H9 (cell line): Measurements from ENCODE around the gene TMEM200A. TPM values are rescaled to one million over a fixed set of nuclear protein-coding genes. Genes with fewer than 3 reads are reported as not detected.

ENCODE experiments used
- DNase-seq: peaks from one replicate; pipeline ENCODE4 v3.0.0-alpha.2; 2017
- H2AFZ ChIP-seq: one replicate; pipeline ENCODE4 v1.6.1; 2013; ENCODE audit warnings: mild to moderate bottlenecking, low read length, control low read depth, moderate library complexity
- H2AK5ac ChIP-seq: 2 replicates; pipeline ENCODE4 v1.6.1; 2013; ENCODE audit warnings: low read length, control low read depth, mixed read lengths; ENCODE audit not compliant: insufficient read length
- H2BK120ac ChIP-seq: one replicate; pipeline ENCODE4 v1.6.1; 2013; ENCODE audit warnings: low read depth, mild to moderate bottlenecking, low read length, control low read depth, inconsistent platforms; ENCODE audit not compliant: poor library complexity, severe bottlenecking
- H2BK12ac ChIP-seq: 2 replicates; pipeline ENCODE4 v1.6.1; 2013; ENCODE audit warnings: low read length, control low read depth, mixed read lengths, low read depth; ENCODE audit not compliant: insufficient read length
- H2BK15ac ChIP-seq: 2 replicates; pipeline ENCODE4 v1.6.1; 2013; ENCODE audit warnings: low read depth, low read length, control low read depth
- H2BK20ac ChIP-seq: one replicate; pipeline ENCODE4 v1.6.1; 2013; ENCODE audit warnings: low read depth, mild to moderate bottlenecking, low read length, control low read depth, inconsistent platforms; ENCODE audit not compliant: poor library complexity, severe bottlenecking
- H2BK5ac ChIP-seq: 2 replicates; pipeline ENCODE4 v1.6.1; 2013; ENCODE audit warnings: low read length, control low read depth, mixed read lengths; ENCODE audit not compliant: insufficient read length
- H3K14ac ChIP-seq: 2 replicates; pipeline ENCODE4 v1.6.1; 2013; ENCODE audit warnings: low read length, control low read depth; ENCODE audit not compliant: insufficient read depth
- H3K18ac ChIP-seq: 2 replicates; pipeline ENCODE4 v1.6.1; 2013; ENCODE audit warnings: low read depth, mild to moderate bottlenecking, mixed read lengths, low read length, control low read depth; ENCODE audit not compliant: insufficient read length
- H3K23ac ChIP-seq: 2 replicates; pipeline ENCODE4 v1.6.1; 2013; ENCODE audit warnings: low read length, control low read depth, mixed read lengths, low read depth; ENCODE audit not compliant: insufficient read length
- H3K23me2 ChIP-seq: 2 replicates; pipeline ENCODE4 v1.6.1; 2013; ENCODE audit warnings: low read depth, mild to moderate bottlenecking, mixed read lengths, low read length, control low read depth; ENCODE audit not compliant: insufficient read length, poor library complexity, severe bottlenecking
- H3K27ac ChIP-seq: 2 replicates; pipeline ENCODE4 v1.5.1; 2013; ENCODE audit warnings: low read length, control low read depth, mixed read lengths, low read depth; ENCODE audit not compliant: insufficient read length
- H3K27me3 ChIP-seq: 2 replicates; pipeline ENCODE4 v1.6.1; 2013; ENCODE audit warnings: low read length, control low read depth, inconsistent platforms; ENCODE audit not compliant: insufficient read depth
- H3K4ac ChIP-seq: 2 replicates; pipeline ENCODE4 v1.6.1; 2013; ENCODE audit warnings: low read depth, mild to moderate bottlenecking, control low read depth, inconsistent platforms, low read length, moderate library complexity
- H3K4me1 ChIP-seq: 2 replicates; pipeline ENCODE4 v1.6.1; 2013; ENCODE audit warnings: low read length, control low read depth, inconsistent platforms; ENCODE audit not compliant: insufficient read depth
- H3K4me2 ChIP-seq: 2 replicates; pipeline ENCODE4 v1.6.1; 2013; ENCODE audit warnings: low read length, control low read depth, mixed read lengths; ENCODE audit not compliant: insufficient read length, insufficient read depth
- H3K56ac ChIP-seq: 2 replicates; pipeline ENCODE4 v1.6.1; 2013; ENCODE audit warnings: low read depth, mild to moderate bottlenecking, mixed read lengths, low read length, control low read depth; ENCODE audit not compliant: insufficient read length
- H3K79me1 ChIP-seq: 2 replicates; pipeline ENCODE4 v1.6.1; 2013; ENCODE audit warnings: low read depth, mild to moderate bottlenecking, moderate library complexity, low read length, control low read depth, inconsistent platforms; ENCODE audit not compliant: insufficient read depth, poor library complexity, severe bottlenecking
- H3K79me2 ChIP-seq: 2 replicates; pipeline ENCODE4 v1.6.1; 2013; ENCODE audit warnings: low read length, control low read depth, inconsistent platforms; ENCODE audit not compliant: insufficient read depth
- H3K9ac ChIP-seq: 2 replicates; pipeline ENCODE4 v1.6.1; 2013; ENCODE audit warnings: low read length, control low read depth, mixed read lengths; ENCODE audit not compliant: insufficient read length; ENCODE audit errors: extremely low read depth
- H3K9me3 ChIP-seq: one replicate; pipeline ENCODE4 v1.6.1; 2013; ENCODE audit warnings: low read depth, low read length, inconsistent platforms; ENCODE audit not compliant: control insufficient read depth
- H3T11ph ChIP-seq: one replicate; pipeline ENCODE4 v1.6.1; 2013; ENCODE audit warnings: mild to moderate bottlenecking, low read length, control low read depth, inconsistent platforms
- H4K20me1 ChIP-seq: one replicate; pipeline ENCODE4 v1.6.1; 2013; ENCODE audit not compliant: control insufficient read depth, insufficient read length, insufficient read depth
- H4K5ac ChIP-seq: 2 replicates; pipeline ENCODE4 v1.6.1; 2013; ENCODE audit warnings: low read depth, mild to moderate bottlenecking, mixed read lengths, low read length, control low read depth; ENCODE audit not compliant: insufficient read length
- H4K8ac ChIP-seq: replicated peaks from 2 replicates; pipeline ENCODE4 v1.6.1; 2013; ENCODE audit warnings: low read length, control low read depth, mixed read lengths, low read depth; ENCODE audit not compliant: insufficient read length
- H4K91ac ChIP-seq: 2 replicates; pipeline ENCODE4 v1.6.1; 2013; ENCODE audit warnings: low read depth, mild to moderate bottlenecking, moderate library complexity, mixed read lengths, low read length, control low read depth; ENCODE audit not compliant: insufficient read length
- H3K27ac Mint-ChIP-seq, 3 experiments: 2 replicates in 2 of 3; 3 replicates in 1 of 3; pipeline ENCODE4 v1.8.0; 2020 to 2021; ENCODE audit warnings: mixed read lengths in 3 of 3, mild to moderate bottlenecking in 1 of 3, moderate library complexity in 1 of 3
- H3K27me3 Mint-ChIP-seq: 2 replicates; pipeline ENCODE4 v1.8.0; 2021; ENCODE audit warnings: low read depth, mild to moderate bottlenecking, moderate library complexity, mixed read lengths
- H3K36me3 Mint-ChIP-seq, 3 experiments: 2 replicates in 2 of 3; 3 replicates in 1 of 3; pipeline ENCODE4 v1.8.0; 2020 to 2021; ENCODE audit warnings: low read depth in 3 of 3, mixed read lengths in 3 of 3; ENCODE audit not compliant: insufficient read depth in 1 of 3
- H3K4me1 Mint-ChIP-seq, 2 experiments: 2 replicates each; pipeline ENCODE4 v1.8.0; 2020; ENCODE audit warnings: mixed read lengths in 2 of 2
- H3K4me3 Mint-ChIP-seq, 2 experiments: 2 replicates in 1 of 2; 3 replicates in 1 of 2; pipeline ENCODE4 v1.8.0; 2020 to 2021; ENCODE audit warnings: mild to moderate bottlenecking in 2 of 2, mixed read lengths in 2 of 2, moderate library complexity in 1 of 2
- H3K9me3 Mint-ChIP-seq, 2 experiments: 2 replicates in 1 of 2; 3 replicates in 1 of 2; pipeline ENCODE4 v1.8.0; 2020; ENCODE audit warnings: mild to moderate bottlenecking in 2 of 2, mixed read lengths in 2 of 2, moderate library complexity in 1 of 2
- WGBS: extraction: QIAGEN DNeasy Blood & Tissue Kit; methylation state at CpG from one replicate; pipeline ENCODE4 v1.1.7; 2013; ENCODE audit warnings: missing lambda C conversion rate, low lambda C conversion rate, mixed read lengths; ENCODE audit not compliant: insufficient read length; ENCODE audit errors: extremely low coverage; 5-methylcytosine and 5-hydroxymethylcytosine counted together
- total RNA-seq: library from RNA; stranded (reverse); gene quantifications from 2 replicates; pipeline ENCODE4 v1.2.1, GENCODE V29; 2021
- TF ChIP-seq, protein P1 (sequence below): fragments of 200-600 bp; sonication (generic); conservative IDR thresholded peaks from 3 replicates; pipeline ENCODE4 v1.8.0; 2021; ENCODE audit warnings: antibody characterized with exemption, mild to moderate bottlenecking

TMEM200A gene
- total RNA-seq, 1 experiment from 2014 or later, result 6.1 TPM

DNA sequence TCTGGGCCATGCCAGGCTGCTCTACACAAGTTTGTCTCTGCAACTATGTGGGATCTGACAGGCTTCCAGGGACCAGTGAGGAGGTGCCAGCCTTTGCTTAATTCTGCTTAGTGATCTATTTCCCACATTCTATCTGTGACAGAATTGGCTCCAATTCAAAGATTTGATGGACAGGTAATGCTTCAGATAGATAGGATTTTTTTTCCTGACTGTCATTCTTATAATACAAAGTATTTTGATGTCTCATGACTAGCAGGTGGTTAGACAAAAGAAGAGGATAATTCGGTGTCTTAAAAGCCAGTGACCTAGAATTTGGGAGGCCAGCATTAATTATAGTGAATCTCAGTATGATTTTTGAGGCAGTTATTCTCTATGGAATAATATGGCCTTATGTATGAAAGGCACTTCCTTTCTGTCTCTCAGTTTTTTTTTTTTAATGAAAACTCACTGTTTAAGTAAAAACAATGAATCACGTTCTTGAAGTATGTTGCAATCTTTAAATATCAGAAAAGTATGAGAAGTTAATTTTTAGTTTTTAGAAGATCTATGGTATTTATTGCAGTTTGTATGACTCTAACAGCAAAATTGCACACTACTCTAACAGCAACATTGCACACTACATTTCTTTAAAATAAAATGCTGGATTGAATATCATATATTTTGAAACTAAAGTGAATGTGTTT is 43.7 kb downstream of the TMEM200A start:
- H2BK120ac ChIP-seq, result no peak overlapping the region
- H3K23me2 ChIP-seq, result no peaks in the 10 kb centered on the region
- H3K79me2 ChIP-seq, result peaks cover 3% of the 10 kb centered on the region; the same call in 1 of the 2 replicates
- H3K4me1 Mint-ChIP-seq, result peaks cover 25 to 37% of the 10 kb centered on the region in 2 experiments
- H4K8ac ChIP-seq, result no peak overlapping the region
- H3K4ac ChIP-seq, result no peak overlapping the region
- H3T11ph ChIP-seq, result no peak overlapping the region
- H3K14ac ChIP-seq, result no peak overlapping the region
- no peak overlapping the region for H3K27ac ChIP-seq
- no peak overlapping the region for H3K27ac Mint-ChIP-seq
- no peak overlapping the region for H2AK5ac ChIP-seq
- no peak overlapping the region for H3K23ac ChIP-seq
- no peak overlapping the region for H3K4me2 ChIP-seq
- H4K91ac ChIP-seq, result no peak overlapping the region
- H3K36me3 Mint-ChIP-seq, result peaks cover 6 to 23% (median 20%) of the 10 kb centered on the region in 3 experiments; a peak in 6 of 7 replicates
- no peak overlapping the region for H2AFZ ChIP-seq
- H3K27me3 Mint-ChIP-seq, result no peaks in the 10 kb centered on the region
- no CpG with 5 or more reads among the region's 2 CpGs for WGBS
- peaks cover 7% of the 10 kb centered on the region; the same call in 1 of the 2 replicates for H3K4me1 ChIP-seq
- H3K9me3 Mint-ChIP-seq, result peaks cover 14 to 15% of the 10 kb centered on the region in 2 experiments
- no peak overlapping the region for H2BK20ac ChIP-seq
- no peak overlapping the region for H2BK5ac ChIP-seq
- H3K9ac ChIP-seq, result no peak overlapping the region
- no peak overlapping the region for H2BK12ac ChIP-seq
- H3K18ac ChIP-seq, result no peak overlapping the region
- H4K20me1 ChIP-seq, result no peaks in the 10 kb centered on the region
- no peak overlapping the region for H4K5ac ChIP-seq
- H3K9me3 ChIP-seq, result no peaks in the 10 kb centered on the region
- no peaks in the 10 kb centered on the region for H3K27me3 ChIP-seq
- H3K79me1 ChIP-seq, result no peaks in the 10 kb centered on the region
- TF ChIP-seq, protein P1, sequence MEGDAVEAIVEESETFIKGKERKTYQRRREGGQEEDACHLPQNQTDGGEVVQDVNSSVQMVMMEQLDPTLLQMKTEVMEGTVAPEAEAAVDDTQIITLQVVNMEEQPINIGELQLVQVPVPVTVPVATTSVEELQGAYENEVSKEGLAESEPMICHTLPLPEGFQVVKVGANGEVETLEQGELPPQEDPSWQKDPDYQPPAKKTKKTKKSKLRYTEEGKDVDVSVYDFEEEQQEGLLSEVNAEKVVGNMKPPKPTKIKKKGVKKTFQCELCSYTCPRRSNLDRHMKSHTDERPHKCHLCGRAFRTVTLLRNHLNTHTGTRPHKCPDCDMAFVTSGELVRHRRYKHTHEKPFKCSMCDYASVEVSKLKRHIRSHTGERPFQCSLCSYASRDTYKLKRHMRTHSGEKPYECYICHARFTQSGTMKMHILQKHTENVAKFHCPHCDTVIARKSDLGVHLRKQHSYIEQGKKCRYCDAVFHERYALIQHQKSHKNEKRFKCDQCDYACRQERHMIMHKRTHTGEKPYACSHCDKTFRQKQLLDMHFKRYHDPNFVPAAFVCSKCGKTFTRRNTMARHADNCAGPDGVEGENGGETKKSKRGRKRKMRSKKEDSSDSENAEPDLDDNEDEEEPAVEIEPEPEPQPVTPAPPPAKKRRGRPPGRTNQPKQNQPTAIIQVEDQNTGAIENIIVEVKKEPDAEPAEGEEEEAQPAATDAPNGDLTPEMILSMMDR, result no peak
- no peak for DNase-seq
- no peak overlapping the region for H3K4me3 Mint-ChIP-seq
- H2BK15ac ChIP-seq, result no peak overlapping the region
- no peak overlapping the region for H3K56ac ChIP-seq
